Stimulated activated CD4-positive, alpha-beta T cell treated with anti-CD3 and anti-CD28 coated beads, Interleukin-1b, Interleukin-23, amount 100 ng/mL, for 1 hour (primary cell): ENCODE results near the gene ICAM2.

Experiments
- DNase-seq, 2 donors: peaks; one replicate each; pipeline ENCODE4 v3.0.0-alpha.2; 2020; ENCODE audit warnings: low read depth in 2 of 2

The ICAM2 gene

DNA sequence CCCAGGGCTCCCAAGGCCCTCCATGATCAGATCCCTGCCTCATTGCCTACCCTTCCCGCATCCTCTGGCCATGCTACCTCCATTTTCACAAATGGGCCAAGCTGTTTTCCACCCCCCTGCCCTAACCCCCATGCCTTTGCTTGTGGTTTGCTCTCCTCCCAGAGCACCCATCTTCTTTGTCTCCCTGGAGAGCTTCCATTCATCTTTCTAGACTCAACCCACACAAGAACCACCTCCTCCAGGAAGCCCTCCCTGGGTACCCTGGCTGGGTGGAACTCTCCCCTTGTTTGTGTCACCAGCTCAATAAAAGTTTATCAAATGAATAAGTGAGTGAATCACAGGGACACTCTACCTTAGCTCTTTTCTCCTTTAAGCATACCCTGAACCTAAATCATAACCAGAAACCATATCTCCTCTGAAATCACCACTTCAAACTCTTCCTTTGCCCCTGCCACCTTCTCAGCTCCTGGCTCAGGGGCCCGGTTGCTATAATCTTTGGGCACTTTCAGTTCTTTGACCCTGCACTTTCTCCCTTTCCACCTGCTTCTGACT lies 44.8 kb downstream of the ICAM2 start:
- DNase-seq, result no peak

- DNase-seq, result no peak
These were observed 45.7 kb downstream of the ICAM2 start for GRCh38 chr17:63974594-63975192.

DNA sequence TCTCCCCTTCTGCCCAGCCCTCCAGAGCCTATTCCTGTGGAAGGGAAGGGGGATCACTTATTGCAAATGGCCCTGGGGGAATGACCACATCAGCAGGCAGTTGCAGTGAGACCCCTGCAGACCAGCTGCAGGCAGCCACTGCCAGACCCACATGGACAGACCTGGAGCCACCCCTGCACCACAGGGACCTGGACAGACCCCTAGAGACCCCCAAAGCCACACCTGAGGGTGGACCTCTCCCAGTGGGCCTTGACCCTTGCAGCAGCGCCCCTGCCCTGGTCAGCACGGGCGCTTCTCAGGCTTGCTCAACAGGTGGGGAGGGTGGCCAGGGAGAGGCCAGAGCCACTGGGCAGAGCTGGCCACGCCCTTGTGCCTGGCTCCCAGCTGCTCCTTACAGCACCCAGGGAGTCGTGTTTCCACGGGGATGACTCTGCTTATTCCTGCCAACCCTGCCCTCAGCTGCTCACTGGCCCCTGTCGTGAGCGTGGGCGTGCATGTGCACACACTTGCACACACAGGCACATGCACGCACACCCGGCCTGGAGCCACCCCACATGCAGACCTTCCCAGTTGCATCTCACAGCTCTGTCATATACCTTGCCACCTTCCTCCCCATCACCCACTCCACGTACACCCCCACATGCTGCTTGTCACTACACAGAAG lies 46.4 kb downstream of the ICAM2 start:
- DNase-seq, result no peak

DNA sequence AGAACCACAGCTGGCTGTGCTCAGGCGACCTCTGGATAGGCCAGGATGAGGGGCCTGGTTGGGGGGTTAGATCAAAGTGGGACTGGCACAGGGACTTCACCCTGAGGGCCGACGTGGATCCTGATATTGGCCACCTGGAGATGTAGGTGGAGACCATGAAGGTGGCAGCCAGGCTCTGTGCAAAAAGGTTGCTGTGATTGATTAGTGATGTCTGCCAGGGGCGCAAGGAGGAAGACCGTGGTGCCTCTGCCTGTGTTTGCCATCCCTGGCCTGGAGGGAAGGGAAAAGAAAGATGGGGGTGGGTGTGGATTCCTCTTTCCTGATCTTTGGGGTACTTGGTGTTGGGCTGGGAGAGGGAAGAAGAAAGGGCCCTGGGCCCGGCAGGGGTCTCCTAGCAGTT lies 47.2 kb downstream of the ICAM2 start:
- no peak for DNase-seq

GRCh38 chr17:63972796-63973195 lies 47.6 kb downstream of the ICAM2 start, which contains the start of gene SCN4A:
SCN4A (minus strand) TSS chr17:63972918; CDS start chr17:63972841, 77 bp downstream.
- DNase-seq, result no peak

DNA sequence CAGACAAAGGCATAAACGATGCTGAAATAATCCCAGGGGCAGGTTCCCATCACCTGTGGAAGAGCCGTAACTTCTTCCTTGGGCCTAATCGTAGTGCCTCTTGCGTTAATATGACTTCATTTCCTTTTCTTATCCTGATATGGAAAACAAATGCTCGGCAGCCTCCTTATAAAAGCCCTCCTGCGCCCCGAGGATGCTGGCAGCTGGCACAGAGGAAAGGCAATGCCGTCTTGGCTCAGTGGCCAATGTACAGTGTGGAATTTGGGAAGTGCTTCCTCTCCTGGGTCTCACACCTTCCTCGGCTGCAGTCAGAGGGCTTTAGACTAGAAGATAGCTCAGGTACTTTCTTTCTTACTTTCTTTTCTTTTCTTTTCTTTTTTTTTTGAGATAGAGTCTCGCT lies 51.2 kb downstream of the ICAM2 start:
- DNase-seq, result no peak

DNA sequence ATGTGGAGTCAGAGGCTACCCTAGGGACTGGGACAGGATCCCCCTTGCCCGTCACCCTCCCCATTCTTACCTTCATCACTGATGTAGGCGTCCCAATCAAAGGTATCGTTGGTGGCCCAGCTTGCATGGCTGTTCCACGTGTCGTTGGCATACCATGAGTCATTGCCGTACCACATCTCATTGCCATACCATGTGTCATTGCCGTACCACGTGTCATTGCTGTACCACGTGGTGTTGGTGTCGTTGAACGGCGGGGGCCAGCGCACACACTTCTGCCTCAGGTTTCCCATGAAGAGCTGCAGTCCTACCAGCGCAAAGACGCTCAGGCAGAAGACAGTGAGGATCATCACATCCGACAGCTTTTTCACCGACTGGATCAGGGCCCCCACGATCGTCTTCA lies 52.5 kb downstream of the ICAM2 start:
- no peak for DNase-seq

DNA sequence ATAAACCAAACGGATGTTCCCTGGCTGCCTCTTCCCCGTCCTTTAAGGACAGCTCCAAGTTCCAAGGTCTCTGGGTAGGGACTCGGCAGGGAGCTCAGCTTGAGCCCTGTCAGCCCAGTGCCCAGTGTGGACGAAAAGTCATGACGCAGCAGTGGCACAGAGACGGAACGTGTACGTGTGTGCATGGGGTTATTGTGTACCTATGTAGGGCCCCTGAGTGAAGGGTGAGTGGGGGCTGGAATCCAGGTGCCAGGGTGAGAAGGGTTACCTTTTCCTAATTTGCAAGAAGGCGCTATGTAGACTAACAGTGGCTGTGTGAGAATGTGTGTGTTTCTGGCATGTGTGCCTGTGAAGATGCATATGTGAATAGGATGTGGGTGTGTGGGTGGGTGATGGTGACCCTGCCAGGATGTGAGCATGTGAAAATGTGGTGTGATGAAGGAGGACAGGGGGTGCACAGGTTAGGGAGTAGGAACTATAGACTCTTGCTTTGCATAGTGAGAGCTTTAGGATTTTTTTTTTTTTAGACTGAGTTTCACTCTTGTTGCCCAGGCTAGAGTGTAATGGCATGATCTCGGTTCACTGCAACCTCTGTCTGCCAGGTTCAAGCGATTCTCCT lies 53.7 kb downstream of the ICAM2 start:
- no peak for DNase-seq

GRCh38 chr17:63963123-63963522 lies 57.3 kb downstream of the ICAM2 start:
- no peak for DNase-seq

DNA sequence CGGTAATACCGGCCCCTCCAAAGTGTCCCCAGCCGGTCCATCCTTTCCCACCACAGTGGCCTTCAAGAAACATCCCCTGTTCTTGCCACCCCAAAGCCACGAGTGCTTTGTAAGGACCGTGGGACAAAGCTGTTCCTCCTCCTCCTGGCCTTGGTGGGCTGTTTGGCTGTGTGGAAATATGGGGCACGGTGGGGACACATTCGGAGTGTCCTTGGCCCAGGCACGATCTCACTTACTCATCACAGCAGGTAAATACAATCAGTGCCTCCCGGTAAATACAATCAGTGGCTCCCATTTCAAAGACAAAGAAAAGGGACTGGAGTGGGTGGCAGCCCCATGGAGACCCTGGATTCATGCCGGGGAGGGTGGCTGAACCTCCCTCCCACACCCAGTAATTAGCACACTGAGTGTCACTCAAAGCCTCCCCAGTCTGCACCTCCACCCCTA lies 58.1 kb downstream of the ICAM2 start:
- DNase-seq, result no peak

- no peak for DNase-seq
These were observed 58.8 kb downstream of the ICAM2 start for GRCh38 chr17:63961355-63962212.

GRCh38 chr17:63960430-63960829 lies 60.0 kb downstream of the ICAM2 start:
- no peak for DNase-seq

GRCh38 chr17:63960006-63960405 lies 60.4 kb downstream of the ICAM2 start:
- DNase-seq, result no peak

DNA sequence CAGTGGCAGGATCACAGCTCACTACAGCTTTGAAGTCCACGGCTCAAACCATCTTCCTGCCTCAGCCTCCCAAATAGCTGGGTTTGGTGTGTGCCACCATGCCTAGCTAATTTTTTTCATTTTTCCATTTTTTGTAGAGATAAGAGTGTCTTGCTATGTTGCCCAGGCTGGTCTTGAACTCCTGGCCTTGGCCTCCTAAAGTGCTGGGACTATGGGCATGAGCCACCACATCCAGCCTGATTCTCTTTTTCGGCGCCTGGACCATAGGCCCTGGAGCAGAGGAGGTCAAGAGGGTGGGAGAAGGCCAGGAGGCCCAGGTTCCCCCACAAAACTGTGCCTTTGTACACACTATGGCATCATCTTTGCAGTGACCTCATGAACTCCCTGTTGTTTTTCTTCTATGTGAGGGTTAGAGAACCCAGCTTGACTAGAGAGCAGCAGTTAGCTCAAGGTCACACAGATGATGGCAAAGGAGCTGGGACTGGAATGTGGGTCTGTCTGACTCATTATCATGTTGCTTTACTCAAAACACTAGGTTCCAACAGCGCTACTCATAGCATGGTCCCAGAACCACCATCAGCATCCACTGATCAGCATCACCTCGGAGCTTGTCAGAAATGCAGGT lies 64.0 kb downstream of the ICAM2 start:
- DNase-seq, result no peak

DNA sequence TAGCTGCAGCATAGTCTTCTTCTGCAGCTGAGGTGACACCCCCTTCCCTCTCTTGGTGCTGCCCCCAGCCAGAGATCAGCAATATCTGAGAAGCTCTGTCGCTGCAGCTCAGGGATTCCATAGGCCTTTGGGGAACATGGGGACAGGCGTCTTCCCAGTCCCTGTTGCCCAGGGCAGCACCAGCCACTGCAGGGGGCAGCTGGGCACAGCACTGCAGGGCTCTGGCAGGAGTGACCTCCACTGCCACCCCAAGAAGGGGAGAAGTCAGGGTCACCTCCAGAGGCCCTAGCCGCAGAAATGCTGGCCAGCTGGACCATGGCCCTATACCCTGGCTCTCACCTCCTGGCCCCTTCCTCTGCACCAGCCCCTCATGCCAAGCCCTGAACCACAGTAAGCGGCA lies 64.6 kb downstream of the ICAM2 start:
- DNase-seq, result no peak

DNA sequence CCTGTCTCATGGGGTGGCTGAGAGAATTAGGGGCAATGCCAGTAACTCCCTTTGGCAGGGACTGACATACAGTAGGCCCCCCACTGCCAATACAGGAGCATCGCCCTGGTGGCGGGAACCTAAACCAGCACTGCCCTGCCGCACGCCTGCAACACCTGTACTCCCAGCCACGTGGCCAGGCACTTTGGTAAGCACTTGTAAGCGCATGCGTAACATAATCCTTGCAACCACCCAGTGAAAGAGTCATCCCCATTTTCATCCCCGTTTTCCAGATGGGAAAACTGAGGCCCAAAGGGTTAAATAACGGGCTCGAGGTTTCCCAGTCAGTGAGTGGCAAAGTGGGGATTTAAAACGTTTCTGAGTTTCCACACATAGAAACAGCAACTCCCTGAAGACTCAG lies 65.2 kb downstream of the ICAM2 start:
- DNase-seq, result no peak

- DNase-seq, result no peak
These were observed 65.9 kb downstream of the ICAM2 start for GRCh38 chr17:63954402-63955063.
